Nephron progenitor cell (in vitro differentiated cells): ENCODE results near the gene KCNMA1.

Source experiments
- DNase-seq: peaks from one replicate; pipeline ENCODE4 v3.0.0; 2021
- H3K27ac Mint-ChIP-seq: 2 replicates; pipeline ENCODE4 v1.8.0; 2021; ENCODE audit warnings: mild to moderate bottlenecking, moderate library complexity, mixed read lengths
- H3K27me3 Mint-ChIP-seq: 2 replicates; pipeline ENCODE4 v1.8.0; 2021; ENCODE audit warnings: mild to moderate bottlenecking, low read depth, mixed read lengths; ENCODE audit not compliant: poor library complexity
- H3K36me3 Mint-ChIP-seq: 2 replicates; pipeline ENCODE4 v1.8.0; 2021; ENCODE audit warnings: low read depth, mixed read lengths
- H3K4me1 Mint-ChIP-seq: 2 replicates; pipeline ENCODE4 v1.8.0; 2021; ENCODE audit warnings: mixed read lengths
- H3K4me3 Mint-ChIP-seq: 2 replicates; pipeline ENCODE4 v1.8.0; 2021; ENCODE audit warnings: mild to moderate bottlenecking, moderate library complexity, mixed read lengths
- H3K9me3 Mint-ChIP-seq: 2 replicates; pipeline ENCODE4 v1.8.0; 2021; ENCODE audit warnings: mild to moderate bottlenecking, moderate library complexity, mixed read lengths
- CTCF ChIP-seq: fragments of 200-600 bp; sonication (generic); IDR thresholded peaks from 2 replicates; pipeline ENCODE4 v1.5.0; 2021; ENCODE audit warnings: antibody characterized with exemption

Gene KCNMA1

GRCh38 chr10:77616766-77617165, 20.8 kb downstream of the KCNMA1 start:
- no peaks in the 10 kb centered on the region for H3K36me3 Mint-ChIP-seq

GRCh38 chr10:77614778-77615625, 22.6 kb downstream of the KCNMA1 start:
- Mint-ChIP-seq H3K36me3 (no peaks in the 10 kb centered on the region), H3K4me1 (peaks cover 32% of the 10 kb centered on the region), H3K9me3 (no peaks in the 10 kb centered on the region), H3K4me3 (no peak overlapping the region), H3K27ac (no peak overlapping the region), H3K27me3 (peaks cover 14% of the 10 kb centered on the region)
- no peak for TF ChIP-seq CTCF
- DNase-seq: no peak

More at GRCh38 chr10:77616766-77617165, 20.8 kb downstream of the KCNMA1 start:
- Mint-ChIP-seq H3K27me3 (peaks cover 16% of the 10 kb centered on the region), H3K9me3 (no peaks in the 10 kb centered on the region), H3K4me3 (no peak overlapping the region), H3K27ac (no peak overlapping the region), H3K4me1 (peaks cover 17% of the 10 kb centered on the region)
- DNase-seq: no peak
- no peak for TF ChIP-seq CTCF

- Mint-ChIP-seq H3K4me1 (peaks cover 43% of the 10 kb centered on the region), H3K36me3 (no peaks in the 10 kb centered on the region), H3K27ac (no peak overlapping the region), H3K9me3 (no peaks in the 10 kb centered on the region), H3K4me3 (no peak overlapping the region), H3K27me3 (peaks cover 12% of the 10 kb centered on the region)
- no peak for TF ChIP-seq CTCF
- no peak for DNase-seq
These were observed 24.0 kb downstream of the KCNMA1 start for GRCh38 chr10:77613476-77614130.

- DNase-seq: no peak
- no peaks in the 10 kb centered on the region for H3K36me3 Mint-ChIP-seq
- no peak overlapping the region for H3K4me3 Mint-ChIP-seq
- TF ChIP-seq CTCF: no peak
- no peak overlapping the region for H3K27ac Mint-ChIP-seq
- H3K27me3 Mint-ChIP-seq: peaks cover 15% of the 10 kb centered on the region
- H3K4me1 Mint-ChIP-seq: peaks cover 54% of the 10 kb centered on the region
- no peaks in the 10 kb centered on the region for H3K9me3 Mint-ChIP-seq
These were observed 25.9 kb downstream of the KCNMA1 start for GRCh38 chr10:77611670-77612069.

GRCh38 chr10:77611221-77611620, 26.4 kb downstream of the KCNMA1 start:
- no peak for DNase-seq
- no peaks in the 10 kb centered on the region for H3K9me3 Mint-ChIP-seq
- peaks cover 54% of the 10 kb centered on the region for H3K4me1 Mint-ChIP-seq
- peaks cover 15% of the 10 kb centered on the region for H3K27me3 Mint-ChIP-seq
- no peak overlapping the region for H3K27ac Mint-ChIP-seq
- no peaks in the 10 kb centered on the region for H3K36me3 Mint-ChIP-seq
- TF ChIP-seq CTCF: no peak
- H3K4me3 Mint-ChIP-seq: no peak overlapping the region
